HG03432 (cell line): ENCODE data around the gene CNTROB.

Experiments used
- ATAC-seq: cut with Tn5 transposase; IDR thresholded peaks from one replicate; pipeline ENCODE4 v1.9.1; 2021; ENCODE audit warnings: mild to moderate bottlenecking, moderate library complexity; ENCODE audit not compliant: unreplicated experiment

The CNTROB gene

GRCh38 chr17:7909089-7909488 is 22.9 kb upstream of the CNTROB start:
- ATAC-seq, result no peak

GRCh38 chr17:7910281-7910680 is 21.7 kb upstream of the CNTROB start:
- ATAC-seq, result no peak

GRCh38 chr17:7910711-7911110 is 21.3 kb upstream of the CNTROB start:
- ATAC-seq, result no peak

- no peak for ATAC-seq
Measured at GRCh38 chr17:7911116-7911515, 20.9 kb upstream of the CNTROB start.

- ATAC-seq, result no peak
Measured at GRCh38 chr17:7912927-7913524, 19.0 kb upstream of the CNTROB start.

- no peak for ATAC-seq
Measured at GRCh38 chr17:7915179-7915610, 16.8 kb upstream of the CNTROB start.

GRCh38 chr17:7915611-7916384 is 16.2 kb upstream of the CNTROB start, which contains the start of gene RNF227:
RNF227 (minus strand) TSS chr17:7916289; CDS start chr17:7916195, 94 bp downstream.
- peak; percentile 76 for ATAC-seq

GRCh38 chr17:7916385-7916682 is 15.7 kb upstream of the CNTROB start:
- ATAC-seq, result peak; percentile 13

- ATAC-seq, result no peak
Measured at GRCh38 chr17:7916808-7917207, 15.2 kb upstream of the CNTROB start.

GRCh38 chr17:7922269-7922844 is 9.6 kb upstream of the CNTROB start:
- ATAC-seq, result no peak

GRCh38 chr17:7922845-7923628 is 9.0 kb upstream of the CNTROB start:
- ATAC-seq, result no peak

GRCh38 chr17:7927596-7927995 is 4.4 kb upstream of the CNTROB start:
- no peak for ATAC-seq

GRCh38 chr17:7929158-7930023 is 2.6 kb upstream of the CNTROB start, which contains the start of gene KCNAB3:
KCNAB3 (minus strand) TSS chr17:7929856; CDS start chr17:7929435, 421 bp downstream.
- no peak for ATAC-seq

- ATAC-seq, result no peak
Measured at GRCh38 chr17:7930841-7931631, 970 bp upstream of the CNTROB start.

GRCh38 chr17:7932483-7932891 is 481 bp downstream of the CNTROB start:
- ATAC-seq, result peak; percentile 2

GRCh38 chr17:7932949-7933348 is 943 bp downstream of the CNTROB start:
- ATAC-seq, result no peak

- no peak for ATAC-seq
Measured at GRCh38 chr17:7935859-7936258, 3.9 kb downstream of the CNTROB start.

GRCh38 chr17:7940034-7940433 is 8.0 kb downstream of the CNTROB start:
- ATAC-seq, result no peak

GRCh38 chr17:7940743-7941142 is 8.7 kb downstream of the CNTROB start:
- ATAC-seq, result no peak

GRCh38 chr17:7943291-7943690 is 11.3 kb downstream of the CNTROB start:
- no peak for ATAC-seq
